ENCODE measurements around the gene MYOCOS.

MYOCOS gene

GRCh38 chr1:171664976-171665375 lies 42.9 kb downstream of the MYOCOS start:
- Histone ChIP-seq H3K27me3 (ENCODE audit: low read length) (no peaks in the 10 kb centered on the region), H3K4me3 (ENCODE audit: insufficient read depth, low read length, poor library complexity, severe bottlenecking) (no peak overlapping the region), H2AFZ (ENCODE audit: low read depth, low read length, severe bottlenecking) (no peak overlapping the region), H3K9ac (ENCODE audit: low read length) (no peak overlapping the region), H3K9me2 (replicated peaks; ENCODE audit: insufficient read depth, low read length) (no peaks in the 10 kb centered on the region), H3K27ac (ENCODE audit: low read depth, low read length) (no peak overlapping the region), H3K9me3 (ENCODE audit: insufficient read depth, low read length) (no peaks in the 10 kb centered on the region), H3K4me2 (ENCODE audit: low read depth, low read length, poor library complexity, severe bottlenecking) (no peak overlapping the region), H3F3A (ENCODE audit: insufficient read depth) (no peaks in the 10 kb centered on the region), H3K36me3 (ENCODE audit: low read length) (no peaks in the 10 kb centered on the region), H3K79me2 (ENCODE audit: insufficient read depth, low read length) (no peaks in the 10 kb centered on the region), H4K20me1 (ENCODE audit: low read depth, low read length) (no peaks in the 10 kb centered on the region)
- TF ChIP-seq EZH2phosphoT487 (conservative IDR thresholded peaks at IDR 0.05; ENCODE audit: low read length) (no peak), CTCF (IDR thresholded peaks at IDR 0.05; ENCODE audit: insufficient read depth, low read length, poor library complexity, severe bottlenecking) (no peak)

- no peaks in the 10 kb centered on the region for H4K20me1 ChIP-seq (ENCODE audit: low read depth, low read length)
- H3K9ac ChIP-seq (ENCODE audit: low read length) = no peak overlapping the region
- no peaks in the 10 kb centered on the region for H3F3A ChIP-seq (ENCODE audit: insufficient read depth)
- TF ChIP-seq CTCF (IDR thresholded peaks at IDR 0.05; ENCODE audit: insufficient read depth, low read length, poor library complexity, severe bottlenecking) = no peak
- TF ChIP-seq EZH2phosphoT487 (conservative IDR thresholded peaks at IDR 0.05; ENCODE audit: low read length) = no peak
- H3K27ac ChIP-seq (ENCODE audit: low read depth, low read length) = no peak overlapping the region
- no peaks in the 10 kb centered on the region for H3K9me2 ChIP-seq (replicated peaks; ENCODE audit: insufficient read depth, low read length)
- H3K4me3 ChIP-seq (ENCODE audit: insufficient read depth, low read length, poor library complexity, severe bottlenecking) = no peak overlapping the region
- no peaks in the 10 kb centered on the region for H3K79me2 ChIP-seq (ENCODE audit: insufficient read depth, low read length)
- no peak overlapping the region for H3K4me2 ChIP-seq (ENCODE audit: low read depth, low read length, poor library complexity, severe bottlenecking)
- no peak overlapping the region for H2AFZ ChIP-seq (ENCODE audit: low read depth, low read length, severe bottlenecking)
- H3K9me3 ChIP-seq (ENCODE audit: insufficient read depth, low read length) = no peaks in the 10 kb centered on the region
- no peaks in the 10 kb centered on the region for H3K27me3 ChIP-seq (ENCODE audit: low read length)
- no peaks in the 10 kb centered on the region for H3K36me3 ChIP-seq (ENCODE audit: low read length)
Observed at GRCh38 chr1:171666114-171666769, 44.2 kb downstream of the MYOCOS start.

- TF ChIP-seq CTCF (IDR thresholded peaks at IDR 0.05; ENCODE audit: insufficient read depth, low read length, poor library complexity, severe bottlenecking) = no peak
- TF ChIP-seq EZH2phosphoT487 (conservative IDR thresholded peaks at IDR 0.05; ENCODE audit: low read length) = no peak
- no peaks in the 10 kb centered on the region for H3K36me3 ChIP-seq (ENCODE audit: low read length)
- no peak overlapping the region for H3K4me3 ChIP-seq (ENCODE audit: insufficient read depth, low read length, poor library complexity, severe bottlenecking)
- H3K27me3 ChIP-seq (ENCODE audit: low read length) = no peaks in the 10 kb centered on the region
- no peak overlapping the region for H2AFZ ChIP-seq (ENCODE audit: low read depth, low read length, severe bottlenecking)
- no peak overlapping the region for H3K27ac ChIP-seq (ENCODE audit: low read depth, low read length)
- H3K9ac ChIP-seq (ENCODE audit: low read length) = no peak overlapping the region
- no peaks in the 10 kb centered on the region for H4K20me1 ChIP-seq (ENCODE audit: low read depth, low read length)
- no peaks in the 10 kb centered on the region for H3F3A ChIP-seq (ENCODE audit: insufficient read depth)
- H3K9me2 ChIP-seq (replicated peaks; ENCODE audit: insufficient read depth, low read length) = no peaks in the 10 kb centered on the region
- no peak overlapping the region for H3K4me2 ChIP-seq (ENCODE audit: low read depth, low read length, poor library complexity, severe bottlenecking)
- no peaks in the 10 kb centered on the region for H3K9me3 ChIP-seq (ENCODE audit: insufficient read depth, low read length)
- H3K79me2 ChIP-seq (ENCODE audit: insufficient read depth, low read length) = no peaks in the 10 kb centered on the region
Observed at GRCh38 chr1:171668372-171668771, 46.3 kb downstream of the MYOCOS start.

All from SU-DHL-6 (cell line).